Globus pallidus (tissue), 1 donor: ENCODE results near the gene PMPCB.
A peak's percentile ranks its signal among the peaks of the same experiment; 100 is the strongest.

ENCODE experiments used
- DNase-seq: peaks from one replicate; pipeline ENCODE4 v3.0.0-alpha.2; 2015; ENCODE audit warnings: low spot score

Gene PMPCB

GRCh38 chr7:103336761-103337160, 39.5 kb downstream of the PMPCB start:
- DNase-seq = no peak

GRCh38 chr7:103338864-103339263, 41.6 kb downstream of the PMPCB start:
- DNase-seq = no peak

GRCh38 chr7:103341466-103341865, 44.2 kb downstream of the PMPCB start:
- DNase-seq = no peak

- no peak for DNase-seq
Observed at GRCh38 chr7:103343332-103343731, 46.1 kb downstream of the PMPCB start.

- peak; percentile 7 for DNase-seq
Observed at GRCh38 chr7:103343758-103344452, 46.7 kb downstream of the PMPCB start.

GRCh38 chr7:103344453-103345149, 47.4 kb downstream of the PMPCB start, which contains the start of gene DNAJC2:
Gene DNAJC2 (minus strand): TSS chr7:103344767. CDS start chr7:103344622, 145 bp downstream.
- peak; percentile 86 for DNase-seq

GRCh38 chr7:103346396-103346795, 49.2 kb downstream of the PMPCB start:
- DNase-seq = no peak

- DNase-seq = peak; percentile 86
Observed at GRCh38 chr7:103347507-103348267, 50.5 kb downstream of the PMPCB start, which contains the start of gene PSMC2. Gene PSMC2 (plus strand): TSS chr7:103347643. CDS start chr7:103347712, 69 bp downstream.

- DNase-seq = no peak
Observed at GRCh38 chr7:103348452-103348851, 51.2 kb downstream of the PMPCB start.

GRCh38 chr7:103348959-103349358, 51.7 kb downstream of the PMPCB start:
- DNase-seq = no peak

- no peak for DNase-seq
Observed at GRCh38 chr7:103349805-103350204, 52.6 kb downstream of the PMPCB start.
